Breast epithelium (tissue), 4 donors: ENCODE results near the gene POSTN. TPM values are rescaled to one million over a fixed set of nuclear protein-coding genes. Genes with fewer than 3 reads are reported as not detected.

Source experiments
- DNase-seq, 2 donors: peaks; one replicate each; pipeline ENCODE4 v3.0.0-alpha.2; 2019; ENCODE audit warnings: low spot score in 2 of 2
- H3K27ac ChIP-seq, 2 donors: fragments of 200-600 bp; sonication (generic) in 1 of 2; one replicate each; pipeline ENCODE4 v1.5.1; 2016 to 2019; ENCODE audit warnings: mild to moderate bottlenecking in 1 of 2
- H3K27me3 ChIP-seq, 2 donors: fragments of 200-600 bp; sonication (generic) in 1 of 2; one replicate each; pipeline versions ENCODE4 v1.5.1 to v1.6.0; 2017 to 2019; ENCODE audit warnings: control low read depth in 1 of 2, mild to moderate bottlenecking in 1 of 2
- H3K36me3 ChIP-seq: fragments of 200-600 bp; one replicate; pipeline ENCODE4 v1.5.1; 2019
- H3K4me1 ChIP-seq, 2 donors: fragments of 200-600 bp; sonication (generic); one replicate each; pipeline ENCODE4 v1.5.1; 2016 to 2019; ENCODE audit warnings: control low read depth in 1 of 2
- H3K4me3 ChIP-seq, 3 donors: fragments of 200-600 bp; sonication (generic); 1 replicate in 2 of 3; 2 replicates in 1 of 3; pipeline ENCODE4 v1.5.1; 2016 to 2019; ENCODE audit warnings: mild to moderate bottlenecking in 3 of 3, moderate library complexity in 2 of 3
- H3K9me3 ChIP-seq, 2 donors: fragments of 200-600 bp; sonication (generic) in 1 of 2; one replicate each; pipeline ENCODE4 v1.5.1; 2016 to 2019; ENCODE audit warnings: control low read depth in 1 of 2
- POLR2A ChIP-seq: fragments of 450-650 bp; IDR thresholded peaks from one replicate; pipeline ENCODE4 v1.6.1; 2016; ENCODE audit warnings: antibody characterized with exemption, mild to moderate bottlenecking, moderate library complexity
- POLR2AphosphoS5 ChIP-seq, 3 donors: sonication (generic); formaldehyde crosslinking; IDR thresholded peaks; one replicate each; pipeline ENCODE4 v1.6.1; 2017; ENCODE audit warnings: antibody characterized with exemption in 3 of 3
- intact Hi-C: fragments of 100-400 bp; cut with DNase I; formaldehyde crosslinking; loops from one replicate; pipeline ENCODE4 v1.15.1; 2023; ENCODE audit warnings: low total_unique reads
- total RNA-seq, 3 donors: library from RNA; depleted of rRNA; stranded (reverse); fragments of >200 nt; gene quantifications; one replicate each; pipeline ENCODE4 v1.1.0, GENCODE V29; 2016
- TF ChIP-seq, protein P1 (sequence below), 3 donors: fragments of 450-650 bp; IDR thresholded peaks; one replicate each; pipeline ENCODE4 v1.5.1; 2016 to 2017; ENCODE audit warnings: antibody characterized with exemption in 3 of 3, mild to moderate bottlenecking in 3 of 3, moderate library complexity in 3 of 3

The POSTN gene
- total RNA-seq, 3 donors from 2014 or later = 20.1 to 30.8 (median 27.8) TPM

GRCh38 chr13:37618554-37618953 lies 20.0 kb upstream of the POSTN start:
- no peaks in the 10 kb centered on the region for H3K9me3 ChIP-seq
- no peaks in the 10 kb centered on the region for H3K4me1 ChIP-seq
- H3K4me3 ChIP-seq = no peak overlapping the region
- no peaks in the 10 kb centered on the region for H3K27me3 ChIP-seq
- no peaks in the 10 kb centered on the region for H3K36me3 ChIP-seq
- DNase-seq = no peak
- intact Hi-C loops = no loop called here
- TF ChIP-seq, protein P1, sequence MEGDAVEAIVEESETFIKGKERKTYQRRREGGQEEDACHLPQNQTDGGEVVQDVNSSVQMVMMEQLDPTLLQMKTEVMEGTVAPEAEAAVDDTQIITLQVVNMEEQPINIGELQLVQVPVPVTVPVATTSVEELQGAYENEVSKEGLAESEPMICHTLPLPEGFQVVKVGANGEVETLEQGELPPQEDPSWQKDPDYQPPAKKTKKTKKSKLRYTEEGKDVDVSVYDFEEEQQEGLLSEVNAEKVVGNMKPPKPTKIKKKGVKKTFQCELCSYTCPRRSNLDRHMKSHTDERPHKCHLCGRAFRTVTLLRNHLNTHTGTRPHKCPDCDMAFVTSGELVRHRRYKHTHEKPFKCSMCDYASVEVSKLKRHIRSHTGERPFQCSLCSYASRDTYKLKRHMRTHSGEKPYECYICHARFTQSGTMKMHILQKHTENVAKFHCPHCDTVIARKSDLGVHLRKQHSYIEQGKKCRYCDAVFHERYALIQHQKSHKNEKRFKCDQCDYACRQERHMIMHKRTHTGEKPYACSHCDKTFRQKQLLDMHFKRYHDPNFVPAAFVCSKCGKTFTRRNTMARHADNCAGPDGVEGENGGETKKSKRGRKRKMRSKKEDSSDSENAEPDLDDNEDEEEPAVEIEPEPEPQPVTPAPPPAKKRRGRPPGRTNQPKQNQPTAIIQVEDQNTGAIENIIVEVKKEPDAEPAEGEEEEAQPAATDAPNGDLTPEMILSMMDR (IDR thresholded peaks at IDR 0.05) = no peak
- TF ChIP-seq POLR2AphosphoS5 (IDR thresholded peaks at IDR 0.05) (no peak), POLR2A (no peak)
- H3K27ac ChIP-seq = no peak overlapping the region

GRCh38 chr13:37617173-37617572 lies 18.6 kb upstream of the POSTN start:
- no peak for DNase-seq
- H3K4me1 ChIP-seq = no peaks in the 10 kb centered on the region
- no peak overlapping the region for H3K4me3 ChIP-seq
- no peaks in the 10 kb centered on the region for H3K9me3 ChIP-seq
- no peaks in the 10 kb centered on the region for H3K27me3 ChIP-seq
- no peaks in the 10 kb centered on the region for H3K36me3 ChIP-seq
- intact Hi-C loops = no loop called here
- TF ChIP-seq, protein P1 (IDR thresholded peaks at IDR 0.05) = no peak
- TF ChIP-seq POLR2A (no peak), POLR2AphosphoS5 (IDR thresholded peaks at IDR 0.05) (no peak)
- H3K27ac ChIP-seq = no peak overlapping the region

DNA sequence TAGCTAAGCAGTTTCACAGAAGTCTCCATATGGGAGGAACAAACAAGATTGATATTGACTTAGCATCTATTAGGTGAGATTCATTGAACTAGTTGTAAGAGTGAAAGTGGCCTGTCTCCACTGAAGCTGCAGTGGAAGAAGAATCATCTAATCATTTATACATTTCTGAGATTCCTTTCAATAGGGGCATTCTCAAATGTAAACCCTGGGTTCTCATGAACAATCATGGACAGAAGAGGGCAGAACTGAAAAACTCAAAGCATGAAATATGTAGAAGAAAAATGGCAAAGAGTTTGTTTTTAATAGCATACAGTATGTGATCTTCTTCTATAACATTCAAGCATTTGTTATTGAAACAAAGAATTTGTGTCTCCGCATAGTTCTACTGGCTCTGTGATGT lies 17.6 kb upstream of the POSTN start:
- Histone ChIP-seq H3K9me3 (no peaks in the 10 kb centered on the region), H3K4me3 (no peak overlapping the region), H3K27ac (no peak overlapping the region), H3K27me3 (no peaks in the 10 kb centered on the region), H3K4me1 (no peaks in the 10 kb centered on the region), H3K36me3 (no peaks in the 10 kb centered on the region)
- DNase-seq = no peak
- TF ChIP-seq POLR2A = no peak
- no peak for TF ChIP-seq POLR2AphosphoS5 (IDR thresholded peaks at IDR 0.05)
- TF ChIP-seq, protein P1 (IDR thresholded peaks at IDR 0.05) = no peak
- intact Hi-C loops = no loop called here

DNA sequence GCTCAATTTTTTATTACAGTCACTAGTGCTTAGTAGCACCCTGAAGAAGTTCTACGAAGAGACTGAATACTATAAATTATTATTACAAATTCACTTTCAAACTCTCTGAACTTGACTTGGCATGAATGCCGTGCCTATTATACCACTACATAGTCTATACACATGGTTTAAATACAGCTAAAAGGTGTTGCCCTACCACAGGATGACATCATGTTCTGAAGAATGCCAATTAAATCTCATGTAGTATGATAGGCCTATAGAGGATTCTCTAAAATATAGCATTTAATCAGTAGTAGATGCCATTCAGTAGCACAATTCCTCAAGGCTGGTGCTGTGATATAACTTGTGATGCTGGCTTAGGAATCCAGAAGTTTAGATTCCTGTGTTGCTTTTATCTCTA lies 16.7 kb upstream of the POSTN start:
- TF ChIP-seq, protein P1 (IDR thresholded peaks at IDR 0.05) = no peak
- no peak for TF ChIP-seq POLR2AphosphoS5 (IDR thresholded peaks at IDR 0.05)
- no peak for TF ChIP-seq POLR2A
- Histone ChIP-seq H3K36me3 (no peaks in the 10 kb centered on the region), H3K4me3 (no peak overlapping the region), H3K9me3 (no peaks in the 10 kb centered on the region), H3K27me3 (no peaks in the 10 kb centered on the region), H3K27ac (no peak overlapping the region), H3K4me1 (no peaks in the 10 kb centered on the region)
- no peak for DNase-seq
- intact Hi-C loops = no loop called here

DNA sequence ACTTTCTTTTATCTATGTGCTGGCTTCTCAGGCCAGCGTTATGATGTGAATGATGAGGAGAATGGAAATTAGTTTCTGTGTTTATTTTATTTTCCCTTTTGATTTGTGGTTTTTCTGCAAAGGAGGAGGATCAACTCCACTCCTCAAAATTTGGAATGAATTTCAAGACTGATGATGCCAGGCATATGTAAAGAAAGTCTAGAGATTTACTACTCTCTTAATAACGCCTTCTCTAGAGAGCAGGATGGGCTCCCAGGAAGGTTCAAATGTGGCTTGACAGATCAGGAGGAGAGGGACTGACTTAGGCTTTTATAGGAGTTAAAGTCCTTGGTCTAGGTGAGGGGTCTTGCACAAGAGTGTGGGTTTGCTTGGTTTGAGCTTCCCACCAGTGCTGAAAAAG lies 15.1 kb upstream of the POSTN start:
- no peaks in the 10 kb centered on the region for H3K36me3 ChIP-seq
- no peaks in the 10 kb centered on the region for H3K9me3 ChIP-seq
- H3K27me3 ChIP-seq = no peaks in the 10 kb centered on the region
- no peaks in the 10 kb centered on the region for H3K4me1 ChIP-seq
- TF ChIP-seq POLR2A (no peak), POLR2AphosphoS5 (IDR thresholded peaks at IDR 0.05) (no peak)
- TF ChIP-seq, protein P1 (IDR thresholded peaks at IDR 0.05) = no peak
- no peak overlapping the region for H3K27ac ChIP-seq
- intact Hi-C loops = no loop called here
- DNase-seq = no peak
- no peak overlapping the region for H3K4me3 ChIP-seq
